Ishikawa (cell line): ENCODE results near the gene APOM.

ENCODE experiments used
- CEBPB ChIP-seq: IDR thresholded peaks from 2 replicates; pipeline ENCODE4 v1.6.1; 2012
- CREB1 ChIP-seq: IDR thresholded peaks from 2 replicates; pipeline ENCODE4 v1.6.1; 2012; ENCODE audit warnings: low read depth
- EGR1 ChIP-seq: IDR thresholded peaks from 2 replicates; pipeline ENCODE4 v1.6.1; 2012
- EP300 ChIP-seq: IDR thresholded peaks from 2 replicates; pipeline ENCODE4 v1.6.1; 2012; ENCODE audit warnings: borderline replicate concordance
- FOXM1 ChIP-seq: IDR thresholded peaks from 2 replicates; pipeline ENCODE4 v1.6.1; 2012; ENCODE audit warnings: low read depth, borderline replicate concordance
- MAX ChIP-seq: IDR thresholded peaks from 2 replicates; pipeline ENCODE4 v1.6.1; 2012
- NFIC ChIP-seq: IDR thresholded peaks from 2 replicates; pipeline ENCODE4 v1.6.1; 2012
- RAD21 ChIP-seq: IDR thresholded peaks from 2 replicates; pipeline ENCODE4 v1.6.1; 2012; ENCODE audit warnings: low read depth
- REST ChIP-seq: IDR thresholded peaks from 2 replicates; pipeline ENCODE4 v1.6.1; 2012; ENCODE audit warnings: low read depth, mild to moderate bottlenecking
- TAF1 ChIP-seq: IDR thresholded peaks from 2 replicates; pipeline ENCODE4 v1.6.1; 2012; ENCODE audit warnings: low read depth, mild to moderate bottlenecking
- TCF12 ChIP-seq: IDR thresholded peaks from 2 replicates; pipeline ENCODE4 v1.6.1; 2012; ENCODE audit warnings: low read depth
- TEAD4 ChIP-seq: IDR thresholded peaks from 2 replicates; pipeline ENCODE4 v1.6.1; 2012
- USF1 ChIP-seq: IDR thresholded peaks from 2 replicates; pipeline ENCODE4 v1.6.1; 2012
- YY1 ChIP-seq: IDR thresholded peaks from 2 replicates; pipeline ENCODE4 v1.6.1; 2012; ENCODE audit warnings: low read depth
- ZBTB7A ChIP-seq: IDR thresholded peaks from 2 replicates; pipeline ENCODE4 v1.6.1; 2012; ENCODE audit warnings: low read depth

APOM gene

GRCh38 chr6:31630177-31630934 lies 25.3 kb upstream of the APOM start:
- TF ChIP-seq YY1 = no peak
- no peak for TF ChIP-seq RAD21
- no peak for TF ChIP-seq ZBTB7A
- TF ChIP-seq TAF1 = no peak
- TF ChIP-seq TEAD4 = no peak
- no peak for TF ChIP-seq CREB1

GRCh38 chr6:31631209-31631608 lies 24.5 kb upstream of the APOM start:
- no peak for TF ChIP-seq YY1
- no peak for TF ChIP-seq USF1
- no peak for TF ChIP-seq RAD21
- TF ChIP-seq FOXM1 = no peak
- TF ChIP-seq CEBPB = no peak
- no peak for TF ChIP-seq TCF12
- no peak for TF ChIP-seq MAX
- TF ChIP-seq EP300 = no peak
- no peak for TF ChIP-seq ZBTB7A
- TF ChIP-seq TAF1 = no peak

- TF ChIP-seq TAF1 (no peak), ZBTB7A (no peak), NFIC (no peak), EGR1 (no peak), FOXM1 (no peak), TEAD4 (no peak), RAD21 (no peak), MAX (no peak), YY1 (no peak), TCF12 (no peak), CREB1 (no peak), CEBPB (no peak), EP300 (no peak), REST (no peak)
Measured at GRCh38 chr6:31631681-31632278, 23.9 kb upstream of the APOM start.

- no peak for TF ChIP-seq USF1
- no peak for TF ChIP-seq FOXM1
- TF ChIP-seq TCF12 = no peak
- TF ChIP-seq REST = no peak
- no peak for TF ChIP-seq RAD21
- no peak for TF ChIP-seq CEBPB
- TF ChIP-seq EP300 = no peak
- no peak for TF ChIP-seq MAX
- no peak for TF ChIP-seq CREB1
- no peak for TF ChIP-seq YY1
- TF ChIP-seq TAF1 = no peak
- TF ChIP-seq NFIC = no peak
- no peak for TF ChIP-seq EGR1
- no peak for TF ChIP-seq TEAD4
Measured at GRCh38 chr6:31632279-31632946, 23.3 kb upstream of the APOM start.

- TF ChIP-seq EP300 (no peak), ZBTB7A (no peak), CEBPB (no peak), NFIC (no peak), YY1 (no peak), RAD21 (no peak), REST (no peak), TCF12 (no peak), TEAD4 (no peak), USF1 (no peak), FOXM1 (no peak), TAF1 (no peak), MAX (no peak), EGR1 (no peak), CREB1 (no peak)
Measured at GRCh38 chr6:31633447-31633846, 22.2 kb upstream of the APOM start.
